Upper lobe of left lung (tissue), 4 donors: ENCODE results near the gene CHST13.

Experiments used
- CTCF ChIP-seq, 6 experiments: fragments of 450-650 bp in 4 of 6; fragments of 200-600 bp in 2 of 6; sonication (generic) in 2 of 6; IDR thresholded peaks; one replicate each; pipeline ENCODE4 v1.5.1; 2016 to 2019; ENCODE audit warnings: antibody characterized with exemption in 6 of 6
- POLR2A ChIP-seq, 4 donors: fragments of 450-650 bp; IDR thresholded peaks; one replicate each; pipeline ENCODE4 v1.5.1; 2016 to 2017; ENCODE audit warnings: antibody characterized with exemption in 4 of 4, mild to moderate bottlenecking in 2 of 4
- POLR2AphosphoS5 ChIP-seq, 2 donors: sonication (generic); formaldehyde crosslinking; IDR thresholded peaks; one replicate each; pipeline ENCODE4 v1.5.1; 2017; ENCODE audit warnings: antibody characterized with exemption in 2 of 2

GRCh38 chr3:126573492-126574117 lies 49.6 kb downstream of the CHST13 start:
- no peak for TF ChIP-seq CTCF (IDR thresholded peaks at IDR 0.05)
- no peak for TF ChIP-seq POLR2AphosphoS5 (IDR thresholded peaks at IDR 0.05)
- no peak for TF ChIP-seq POLR2A (IDR thresholded peaks at IDR 0.05)
